Cerebellar nuclear complex (tissue), 1 donor: ENCODE data around the gene MACROD2.
"Not testable (repeated sequence)": the region's sequence is repeated elsewhere in the genome, so short reads cannot be mapped to it uniquely, and the experiment has no call there.

Experiments
- DNase-seq, 2 experiments: peaks; one replicate each; lab custom pipeline; 2025; lab: John Stamatoyannopoulos, UW

MACROD2 gene

DNA sequence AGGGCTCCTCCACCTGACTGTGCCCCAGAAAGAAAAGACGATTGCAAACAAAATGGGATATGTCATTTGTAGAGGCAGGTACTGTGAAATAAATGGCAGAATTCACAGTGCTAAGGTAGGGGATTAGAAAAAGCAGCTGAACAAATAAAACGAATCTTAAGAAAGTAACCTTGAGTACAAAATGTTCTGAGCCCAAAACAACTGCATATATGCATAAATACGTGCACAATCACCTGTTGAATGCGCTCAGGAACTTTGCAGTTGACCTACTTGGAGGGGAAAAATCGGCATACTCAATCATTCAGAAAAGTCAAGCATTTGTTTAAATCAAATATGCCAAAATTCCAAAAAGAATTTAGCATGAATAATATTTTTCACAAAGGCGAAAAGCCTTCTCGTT lies 1114.2 kb downstream of the MACROD2 start:
- DNase-seq: no peak

DNA sequence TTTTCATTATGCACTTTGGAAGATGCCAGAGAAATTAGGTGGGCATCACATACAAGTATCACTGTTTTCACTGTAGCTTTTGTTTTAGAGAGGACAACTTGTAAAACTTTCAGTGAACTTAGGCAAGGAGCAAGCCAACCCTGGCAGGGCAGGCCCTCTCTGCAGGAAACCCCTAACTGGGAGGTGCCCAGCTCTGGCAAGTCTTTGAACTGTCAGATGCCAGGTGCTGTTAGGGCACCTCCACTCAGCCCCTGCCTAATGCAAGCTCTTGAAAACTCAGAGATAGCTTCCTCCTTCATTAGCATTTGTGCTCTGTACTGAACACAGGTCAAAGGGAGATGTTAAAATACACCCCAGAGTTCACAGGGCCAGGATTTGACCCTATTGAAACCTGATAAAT lies 1116.3 kb downstream of the MACROD2 start:
- DNase-seq: no peak

GRCh38 chr20:15113144-15113773 lies 1117.9 kb downstream of the MACROD2 start:
- DNase-seq: no peak

DNA sequence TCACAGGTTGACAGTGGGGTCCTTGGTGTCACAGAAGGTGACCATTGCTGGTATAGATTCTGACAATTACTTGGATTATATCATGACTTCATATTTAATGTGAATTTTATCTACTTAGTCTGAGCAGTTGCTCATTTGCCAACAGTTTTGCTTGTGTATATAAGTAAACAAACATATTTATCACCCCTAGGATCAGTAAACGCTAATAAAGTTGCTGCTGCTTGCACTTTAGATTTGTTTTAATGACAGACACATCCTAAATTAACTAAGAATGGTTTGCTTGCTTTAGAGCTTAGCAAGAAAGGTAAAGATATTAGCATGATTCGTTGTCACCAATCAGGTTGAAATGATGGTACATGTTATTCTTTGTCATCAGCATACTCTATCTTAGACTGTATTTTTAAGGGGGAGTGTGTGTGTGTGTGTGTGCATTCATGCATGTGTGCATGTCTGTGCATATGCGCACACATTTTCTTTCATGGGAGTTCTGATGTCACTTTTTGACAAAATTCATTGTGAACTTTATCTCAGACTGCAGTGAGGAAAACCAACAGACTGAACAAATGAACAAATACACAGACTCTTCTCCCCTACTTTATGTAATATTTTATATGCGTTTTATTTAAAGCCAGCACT lies 1124.7 kb downstream of the MACROD2 start:
- no peak for DNase-seq

- no peak for DNase-seq
These were observed 1127.3 kb downstream of the MACROD2 start for GRCh38 chr20:15122613-15123012.

DNA sequence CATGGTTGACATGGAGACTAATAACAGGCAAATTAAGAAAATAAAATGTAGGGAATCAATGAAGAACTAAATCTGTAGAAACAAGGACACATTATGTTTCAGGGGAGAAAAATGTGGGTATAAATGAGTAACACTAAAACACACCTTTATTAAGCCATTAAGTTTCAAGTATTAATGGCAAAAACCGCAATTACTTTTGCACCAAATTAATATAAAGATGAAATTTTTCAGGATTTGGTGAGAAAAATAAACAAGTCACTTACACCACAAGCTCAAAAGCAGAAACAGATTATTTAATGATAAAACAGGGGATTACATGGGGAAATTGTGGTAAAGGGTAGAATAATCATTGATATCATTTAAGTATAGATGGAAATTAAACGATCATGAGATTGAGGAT lies 1135.9 kb downstream of the MACROD2 start:
- no peak for DNase-seq

GRCh38 chr20:15138548-15139126 lies 1143.3 kb downstream of the MACROD2 start:
- no peak for DNase-seq

- DNase-seq: no peak
These were observed 1144.2 kb downstream of the MACROD2 start for GRCh38 chr20:15139522-15139921.

GRCh38 chr20:15140286-15140685 lies 1145.0 kb downstream of the MACROD2 start:
- DNase-seq: no peak

DNA sequence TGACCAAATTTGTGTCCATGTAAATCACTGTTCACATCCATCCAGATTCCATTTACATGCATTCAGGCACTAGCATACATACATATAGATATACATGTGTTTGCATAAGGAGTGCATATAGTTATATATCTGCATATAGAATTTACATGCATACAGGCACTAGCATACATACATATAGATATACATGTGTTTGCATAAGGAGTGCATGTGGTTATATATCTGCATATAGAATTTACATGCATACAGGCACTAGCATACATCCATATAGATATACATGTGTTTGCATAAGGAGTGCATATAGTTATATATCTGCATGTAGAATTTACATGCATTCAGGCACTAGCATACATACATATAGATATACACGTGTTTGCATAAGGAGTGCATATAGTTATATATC lies 1145.6 kb downstream of the MACROD2 start:
- DNase-seq: not testable (repeated sequence)

- no peak for DNase-seq
These were observed 1146.5 kb downstream of the MACROD2 start for GRCh38 chr20:15141861-15142260.

DNA sequence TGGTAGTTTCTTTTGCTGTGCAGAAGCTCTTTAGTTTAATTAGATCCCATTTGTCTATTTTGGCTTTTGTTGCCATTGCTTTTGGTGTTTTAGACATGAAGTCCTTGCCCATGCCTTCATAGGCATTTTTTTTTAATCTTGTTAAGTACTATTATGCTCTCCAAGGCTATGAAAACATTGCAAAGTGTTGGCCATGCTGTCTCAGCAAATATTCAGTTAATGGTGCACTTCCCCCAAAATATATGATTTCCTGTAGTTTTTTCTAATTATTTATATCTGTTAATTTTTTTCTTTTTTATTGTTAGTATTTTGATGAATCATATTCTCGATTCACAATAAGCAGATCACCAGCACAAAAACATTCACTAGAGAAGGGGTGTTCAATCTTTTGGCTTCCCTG lies 1148.2 kb downstream of the MACROD2 start:
- no peak for DNase-seq

GRCh38 chr20:15144916-15145315 lies 1149.6 kb downstream of the MACROD2 start:
- no peak for DNase-seq

- no peak for DNase-seq
These were observed 1151.6 kb downstream of the MACROD2 start for GRCh38 chr20:15146948-15147347.

- no peak for DNase-seq
These were observed 1158.8 kb downstream of the MACROD2 start for GRCh38 chr20:15154070-15154469.

DNA sequence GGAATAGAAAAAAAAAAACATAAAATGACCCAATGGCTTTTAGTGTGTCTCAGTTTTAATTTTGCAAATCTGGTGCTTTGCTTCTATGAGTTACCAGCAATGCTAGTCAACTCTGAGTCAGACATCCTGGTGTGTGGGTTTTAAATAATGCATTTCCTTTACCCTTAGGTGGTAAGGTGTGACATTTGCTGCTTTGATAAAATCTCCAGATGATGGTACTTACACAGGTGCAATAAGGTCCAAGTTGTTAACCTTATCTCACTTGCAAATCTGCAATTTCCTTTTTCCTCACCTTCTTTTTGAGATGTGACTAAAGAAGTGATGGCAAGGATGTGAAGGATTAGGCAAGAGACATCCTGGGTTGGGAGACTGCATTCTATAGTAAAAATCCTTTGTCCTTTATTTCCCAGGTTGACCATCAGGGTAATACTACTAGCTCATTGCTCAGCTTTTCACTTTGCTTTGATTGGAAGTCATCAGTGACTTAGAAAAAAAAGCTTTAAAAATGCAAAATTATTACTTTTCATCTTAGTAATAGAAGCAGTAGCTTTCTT lies 1160.6 kb downstream of the MACROD2 start:
- no peak for DNase-seq

- no peak for DNase-seq
These were observed 1163.2 kb downstream of the MACROD2 start for GRCh38 chr20:15158533-15158932.

DNA sequence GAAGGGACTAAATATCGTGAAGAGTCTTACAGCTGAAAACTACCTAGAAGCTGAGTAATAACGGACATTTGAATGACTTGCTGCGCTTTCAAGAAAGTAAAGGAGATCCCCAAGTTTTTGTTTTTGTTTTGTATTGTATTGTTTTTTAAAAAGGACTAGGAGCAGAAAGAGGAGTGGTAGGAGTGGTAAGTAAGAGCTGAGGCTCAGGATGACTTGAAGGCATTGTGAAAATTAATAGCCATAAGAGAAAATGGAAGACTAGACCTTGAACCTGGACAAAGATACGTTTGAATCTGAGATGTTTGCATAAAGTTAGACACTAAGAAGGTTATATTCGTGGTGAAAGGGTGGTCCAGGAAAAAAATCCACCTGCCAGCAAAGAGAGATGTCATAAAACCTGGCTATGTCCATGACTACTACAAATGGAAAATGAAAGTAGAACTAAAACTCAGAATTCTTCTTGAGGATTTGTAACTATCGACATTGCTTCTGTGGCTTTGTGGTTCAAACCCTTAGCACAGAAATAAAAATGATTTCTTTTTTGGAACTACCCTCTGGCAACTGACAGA lies 1166.8 kb downstream of the MACROD2 start:
- no peak for DNase-seq

DNA sequence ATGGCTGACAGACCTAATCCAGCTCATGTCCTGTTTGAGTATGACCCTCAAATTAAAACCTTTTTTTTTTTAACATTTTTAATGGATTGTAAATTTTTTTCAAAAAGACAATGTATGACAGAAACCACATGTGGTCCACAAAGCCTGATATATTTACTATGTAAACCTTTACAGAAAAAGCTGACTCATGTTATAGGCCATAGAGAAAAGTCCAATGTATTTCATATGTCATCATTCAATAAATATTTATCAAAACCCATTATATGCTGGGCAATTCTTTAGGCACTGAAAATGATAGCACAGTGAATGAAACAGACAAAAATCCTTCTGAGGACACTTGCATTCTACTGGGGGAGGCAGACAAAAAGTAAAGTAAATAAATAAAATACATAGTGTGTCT lies 1168.3 kb downstream of the MACROD2 start:
- no peak for DNase-seq

DNA sequence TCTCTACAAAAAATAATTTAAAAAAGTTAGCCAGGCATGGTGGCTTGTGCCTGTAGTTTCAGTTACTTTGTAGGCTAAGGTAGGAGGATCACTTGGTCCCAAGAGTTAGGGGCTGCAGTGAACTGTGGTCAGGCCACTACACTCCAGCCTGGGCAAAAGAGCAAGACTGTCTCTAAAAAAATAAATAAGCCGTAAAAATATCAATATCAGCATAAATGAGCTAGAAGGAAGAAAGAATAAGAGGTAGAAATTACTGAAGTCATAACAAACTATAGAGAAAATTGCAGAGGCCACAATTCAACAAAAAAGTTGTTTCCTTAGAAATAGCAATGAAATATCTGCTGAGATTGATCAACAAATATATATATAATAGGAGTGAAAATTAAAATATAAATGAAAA lies 1169.4 kb downstream of the MACROD2 start:
- DNase-seq: no peak

DNA sequence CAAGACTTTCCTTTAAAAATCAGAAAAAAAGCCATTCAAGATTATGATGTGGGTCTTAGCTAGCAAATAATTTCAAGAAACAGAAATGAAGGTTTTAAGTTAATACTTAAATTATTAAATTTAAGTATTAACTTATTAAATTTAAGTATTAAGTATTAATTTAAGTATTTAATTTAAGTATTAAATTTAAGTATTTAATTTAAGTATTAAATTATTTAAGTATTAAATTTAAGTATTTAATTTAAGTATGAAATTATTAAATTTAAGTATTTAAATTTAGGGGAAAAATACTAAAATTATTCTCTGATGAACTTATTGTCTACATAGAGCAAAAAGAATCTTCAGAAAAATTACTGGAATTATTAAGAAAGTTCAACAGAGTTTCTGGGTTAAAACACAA lies 1171.4 kb downstream of the MACROD2 start:
- no peak for DNase-seq

DNA sequence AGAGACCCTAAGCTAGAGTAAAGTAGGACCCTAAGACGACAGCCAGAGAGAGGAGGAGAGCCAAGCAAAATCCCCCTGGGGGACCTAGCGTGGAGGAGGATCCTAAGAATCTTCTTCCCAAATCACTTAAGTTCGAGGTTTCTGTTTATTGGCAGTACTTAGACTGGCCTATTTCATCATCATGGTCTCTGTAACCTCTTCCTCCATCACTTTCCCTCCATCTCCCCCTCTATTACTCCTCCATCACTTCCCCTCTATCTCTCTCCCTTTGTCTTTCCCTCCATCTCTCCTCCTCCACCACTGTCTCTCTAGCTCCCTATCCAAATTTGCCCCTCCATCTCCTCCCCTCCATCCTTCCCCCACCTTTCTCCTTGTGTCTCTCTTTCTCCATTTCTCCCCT lies 1175.7 kb downstream of the MACROD2 start:
- DNase-seq: no peak

- DNase-seq: no peak
These were observed 1181.6 kb downstream of the MACROD2 start for GRCh38 chr20:15176929-15177328.
